IPS DF 4.7 (cell line): ENCODE results near the gene BMP6.
A peak's percentile ranks its signal among the peaks of the same experiment; 100 is the strongest.

Experiments used
- DNase-seq: peaks from one replicate; pipeline ENCODE4 v3.0.0-alpha.2; 2013; ENCODE audit warnings: low spot score; ENCODE audit errors: extremely low read depth

Gene BMP6

GRCh38 chr6:7719364-7719850 is 6.5 kb upstream of the BMP6 start:
- DNase-seq, result no peak

- DNase-seq, result no peak
Measured at GRCh38 chr6:7720346-7720745, 5.6 kb upstream of the BMP6 start.

- no peak for DNase-seq
Measured at GRCh38 chr6:7721649-7722048, 4.2 kb upstream of the BMP6 start.

- peak; percentile 60 for DNase-seq
Measured at GRCh38 chr6:7723041-7723447, 2.9 kb upstream of the BMP6 start.

GRCh38 chr6:7723554-7723953 is 2.3 kb upstream of the BMP6 start:
- no peak for DNase-seq

GRCh38 chr6:7725412-7725811 is 487 bp upstream of the BMP6 start:
- no peak for DNase-seq

- no peak for DNase-seq
Measured at GRCh38 chr6:7726416-7727085, 652 bp downstream of the BMP6 start.

GRCh38 chr6:7727086-7727945 is 1.4 kb downstream of the BMP6 start:
- no peak for DNase-seq

GRCh38 chr6:7727946-7728854 is 2.3 kb downstream of the BMP6 start:
- no peak for DNase-seq

GRCh38 chr6:7728855-7729590 is 3.1 kb downstream of the BMP6 start:
- no peak for DNase-seq

- no peak for DNase-seq
Measured at GRCh38 chr6:7730001-7730783, 4.3 kb downstream of the BMP6 start.

GRCh38 chr6:7730784-7731227 is 4.9 kb downstream of the BMP6 start:
- DNase-seq, result no peak

- DNase-seq, result no peak
Measured at GRCh38 chr6:7731294-7731693, 5.4 kb downstream of the BMP6 start.

- DNase-seq, result no peak
Measured at GRCh38 chr6:7732228-7732627, 6.3 kb downstream of the BMP6 start.

- no peak for DNase-seq
Measured at GRCh38 chr6:7734707-7735383, 8.9 kb downstream of the BMP6 start.

GRCh38 chr6:7737106-7737505 is 11.2 kb downstream of the BMP6 start:
- DNase-seq, result no peak

GRCh38 chr6:7737867-7738266 is 12.0 kb downstream of the BMP6 start:
- DNase-seq, result no peak

- DNase-seq, result no peak
Measured at GRCh38 chr6:7742223-7742785, 16.4 kb downstream of the BMP6 start.

- no peak for DNase-seq
Measured at GRCh38 chr6:7745942-7746341, 20.0 kb downstream of the BMP6 start.
